ENCODE data around the gene TARS2.

TARS2 gene

GRCh38 chr1:150472601-150473200 lies 14.5 kb upstream of the TARS2 start:
- Histone ChIP-seq H3K4me3 (ENCODE audit: low read length in 2 of 2) (peak overlapping the region in 1 of 2 donors; percentile 60), H3K36me3 (replicated peaks in 1 of 2; ENCODE audit: control insufficient read depth in 2 of 2, insufficient read depth in 2 of 2, low read length in 2 of 2) (peaks cover 27 to 62% of the 10 kb centered on the region in 2 donors), H2BK12ac (ENCODE audit: low read length) (no peak overlapping the region), H3K27ac (replicated peaks; ENCODE audit: low read length) (peak overlapping the region; percentile 9), H4K8ac (ENCODE audit: low read depth, low read length) (no peak overlapping the region), H3K79me1 (ENCODE audit: low read depth, low read length) (peaks cover 11% of the 10 kb centered on the region), H3K9me3 (replicated peaks in 1 of 2; ENCODE audit: control insufficient read depth in 2 of 2, insufficient read depth in 1 of 2, low read depth in 1 of 2, low read length in 2 of 2) (no peaks in the 10 kb centered on the region), H2AK5ac (ENCODE audit: low read depth, low read length) (no peak overlapping the region), H2BK15ac (ENCODE audit: low read length) (no peak overlapping the region), H3K27me3 (ENCODE audit: control insufficient read depth in 3 of 3, insufficient read depth in 3 of 3, low read depth in 1 of 3, low read length in 3 of 3) (peaks cover 0 to 2% (median 0%) of the 10 kb centered on the region in 3 experiments), H3K18ac (ENCODE audit: low read length) (peak overlapping the region; percentile 35), H3K14ac (ENCODE audit: low read length) (no peak overlapping the region), H3K9ac (ENCODE audit: low read depth, low read length, poor library complexity) (peak overlapping the region; percentile 15), H4K91ac (ENCODE audit: low read depth, low read length, poor library complexity) (no peak overlapping the region), H3K4me2 (ENCODE audit: insufficient read depth, low read length, poor library complexity, severe bottlenecking) (no peak overlapping the region), H3K23ac (ENCODE audit: low read depth, low read length, poor library complexity) (no peak overlapping the region), H2AFZ (ENCODE audit: low read length) (no peak overlapping the region), H3K4me1 (ENCODE audit: control insufficient read depth in 2 of 2, insufficient read depth in 1 of 2, low read depth in 1 of 2, low read length in 2 of 2) (peaks cover 0 to 6% of the 10 kb centered on the region in 2 donors), H3K4ac (ENCODE audit: low read length) (no peak overlapping the region), H2BK5ac (ENCODE audit: low read length) (no peak overlapping the region), H2BK120ac (ENCODE audit: low read depth, low read length) (peak overlapping the region; percentile 89)
- DNase-seq (ENCODE audit: low spot score): no peak
- WGBS, 2 donors (ENCODE audit: extremely low coverage in 2 of 2, insufficient read length in 2 of 2, insufficient replicate concordance in 1 of 2): no CpG with 5 or more reads among the region's 10 CpGs

- Histone ChIP-seq H2BK120ac (ENCODE audit: low read depth, low read length) (no peak overlapping the region), H3K9me3 (replicated peaks in 1 of 2; ENCODE audit: control insufficient read depth in 2 of 2, insufficient read depth in 1 of 2, low read depth in 1 of 2, low read length in 2 of 2) (no peaks in the 10 kb centered on the region), H3K4me2 (ENCODE audit: insufficient read depth, low read length, poor library complexity, severe bottlenecking) (no peak overlapping the region), H2AFZ (ENCODE audit: low read length) (no peak overlapping the region), H3K36me3 (replicated peaks in 1 of 2; ENCODE audit: control insufficient read depth in 2 of 2, insufficient read depth in 2 of 2, low read length in 2 of 2) (peaks cover 27 to 53% of the 10 kb centered on the region in 2 donors), H3K18ac (ENCODE audit: low read length) (no peak overlapping the region), H3K23ac (ENCODE audit: low read depth, low read length, poor library complexity) (no peak overlapping the region), H4K8ac (ENCODE audit: low read depth, low read length) (no peak overlapping the region), H2AK5ac (ENCODE audit: low read depth, low read length) (no peak overlapping the region), H3K27me3 (ENCODE audit: control insufficient read depth in 3 of 3, insufficient read depth in 3 of 3, low read depth in 1 of 3, low read length in 3 of 3) (peaks cover 0 to 2% (median 0%) of the 10 kb centered on the region in 3 experiments), H3K4ac (ENCODE audit: low read length) (no peak overlapping the region), H3K79me1 (ENCODE audit: low read depth, low read length) (peaks cover 11% of the 10 kb centered on the region), H3K4me1 (ENCODE audit: control insufficient read depth in 2 of 2, insufficient read depth in 1 of 2, low read depth in 1 of 2, low read length in 2 of 2) (peaks cover 0 to 6% of the 10 kb centered on the region in 2 donors), H2BK12ac (ENCODE audit: low read length) (no peak overlapping the region), H3K9ac (ENCODE audit: low read depth, low read length, poor library complexity) (no peak overlapping the region), H3K14ac (ENCODE audit: low read length) (no peak overlapping the region), H2BK5ac (ENCODE audit: low read length) (no peak overlapping the region), H3K4me3 (ENCODE audit: low read length in 2 of 2) (no peak overlapping the region), H4K91ac (ENCODE audit: low read depth, low read length, poor library complexity) (no peak overlapping the region), H2BK15ac (ENCODE audit: low read length) (no peak overlapping the region), H3K27ac (replicated peaks; ENCODE audit: low read length) (no peak overlapping the region)
- WGBS, 2 donors (ENCODE audit: extremely low coverage in 2 of 2, insufficient read length in 2 of 2, insufficient replicate concordance in 1 of 2): no CpG with 5 or more reads among the region's 4 CpGs
- DNase-seq (ENCODE audit: low spot score): no peak
These were observed 13.6 kb upstream of the TARS2 start for GRCh38 chr1:150473659-150474058.

GRCh38 chr1:150474869-150475268 lies 12.3 kb upstream of the TARS2 start:
- no peak overlapping the region for H2BK12ac ChIP-seq (ENCODE audit: low read length)
- no peak overlapping the region for H2BK120ac ChIP-seq (ENCODE audit: low read depth, low read length)
- no peak overlapping the region for H3K18ac ChIP-seq (ENCODE audit: low read length)
- no peak overlapping the region for H4K91ac ChIP-seq (ENCODE audit: low read depth, low read length, poor library complexity)
- H2AFZ ChIP-seq (ENCODE audit: low read length): no peak overlapping the region
- no peak overlapping the region for H2BK5ac ChIP-seq (ENCODE audit: low read length)
- no peak overlapping the region for H3K9ac ChIP-seq (ENCODE audit: low read depth, low read length, poor library complexity)
- no peak overlapping the region for H3K4ac ChIP-seq (ENCODE audit: low read length)
- H3K9me3 ChIP-seq (replicated peaks in 1 of 2; ENCODE audit: control insufficient read depth in 2 of 2, insufficient read depth in 1 of 2, low read depth in 1 of 2, low read length in 2 of 2): no peaks in the 10 kb centered on the region
- no peak overlapping the region for H3K4me3 ChIP-seq (ENCODE audit: low read length in 2 of 2)
- no peak overlapping the region for H2AK5ac ChIP-seq (ENCODE audit: low read depth, low read length)
- WGBS, 2 donors (ENCODE audit: extremely low coverage in 2 of 2, insufficient read length in 2 of 2, insufficient replicate concordance in 1 of 2): no CpG with 5 or more reads among the region's 4 CpGs
- H2BK15ac ChIP-seq (ENCODE audit: low read length): no peak overlapping the region
- H3K36me3 ChIP-seq (replicated peaks in 1 of 2; ENCODE audit: control insufficient read depth in 2 of 2, insufficient read depth in 2 of 2, low read length in 2 of 2): peaks cover 27 to 42% of the 10 kb centered on the region in 2 donors
- H3K4me2 ChIP-seq (ENCODE audit: insufficient read depth, low read length, poor library complexity, severe bottlenecking): no peak overlapping the region
- H3K79me1 ChIP-seq (ENCODE audit: low read depth, low read length): peaks cover 11% of the 10 kb centered on the region
- H3K23ac ChIP-seq (ENCODE audit: low read depth, low read length, poor library complexity): no peak overlapping the region
- H4K8ac ChIP-seq (ENCODE audit: low read depth, low read length): no peak overlapping the region
- H3K14ac ChIP-seq (ENCODE audit: low read length): no peak overlapping the region
- peaks cover 0 to 6% of the 10 kb centered on the region in 2 donors for H3K4me1 ChIP-seq (ENCODE audit: control insufficient read depth in 2 of 2, insufficient read depth in 1 of 2, low read depth in 1 of 2, low read length in 2 of 2)
- DNase-seq (ENCODE audit: low spot score): no peak
- H3K27me3 ChIP-seq (ENCODE audit: control insufficient read depth in 3 of 3, insufficient read depth in 3 of 3, low read depth in 1 of 3, low read length in 3 of 3): peaks cover 0 to 2% (median 0%) of the 10 kb centered on the region in 3 experiments
- H3K27ac ChIP-seq (replicated peaks; ENCODE audit: low read length): no peak overlapping the region

GRCh38 chr1:150476754-150477153 lies 10.5 kb upstream of the TARS2 start:
- H3K9me3 ChIP-seq (replicated peaks in 1 of 2; ENCODE audit: control insufficient read depth in 2 of 2, insufficient read depth in 1 of 2, low read depth in 1 of 2, low read length in 2 of 2): no peaks in the 10 kb centered on the region
- no peak overlapping the region for H3K18ac ChIP-seq (ENCODE audit: low read length)
- no peak overlapping the region for H2BK120ac ChIP-seq (ENCODE audit: low read depth, low read length)
- H3K4me3 ChIP-seq (ENCODE audit: low read length in 2 of 2): no peak overlapping the region
- H4K91ac ChIP-seq (ENCODE audit: low read depth, low read length, poor library complexity): no peak overlapping the region
- peaks cover 0 to 2% (median 0%) of the 10 kb centered on the region in 3 experiments for H3K27me3 ChIP-seq (ENCODE audit: control insufficient read depth in 3 of 3, insufficient read depth in 3 of 3, low read depth in 1 of 3, low read length in 3 of 3)
- no peak overlapping the region for H3K23ac ChIP-seq (ENCODE audit: low read depth, low read length, poor library complexity)
- no peak overlapping the region for H2AK5ac ChIP-seq (ENCODE audit: low read depth, low read length)
- WGBS, 2 donors (ENCODE audit: extremely low coverage in 2 of 2, insufficient read length in 2 of 2, insufficient replicate concordance in 1 of 2): no CpG with 5 or more reads among the region's 3 CpGs
- peaks cover 7% of the 10 kb centered on the region for H3K79me1 ChIP-seq (ENCODE audit: low read depth, low read length)
- DNase-seq (ENCODE audit: low spot score): no peak
- no peak overlapping the region for H2BK5ac ChIP-seq (ENCODE audit: low read length)
- no peak overlapping the region for H3K4ac ChIP-seq (ENCODE audit: low read length)
- peaks cover 13 to 23% of the 10 kb centered on the region in 2 donors for H3K36me3 ChIP-seq (replicated peaks in 1 of 2; ENCODE audit: control insufficient read depth in 2 of 2, insufficient read depth in 2 of 2, low read length in 2 of 2)
- H3K4me2 ChIP-seq (ENCODE audit: insufficient read depth, low read length, poor library complexity, severe bottlenecking): no peak overlapping the region
- peaks cover 0 to 6% of the 10 kb centered on the region in 2 donors for H3K4me1 ChIP-seq (ENCODE audit: control insufficient read depth in 2 of 2, insufficient read depth in 1 of 2, low read depth in 1 of 2, low read length in 2 of 2)
- no peak overlapping the region for H2AFZ ChIP-seq (ENCODE audit: low read length)
- H2BK12ac ChIP-seq (ENCODE audit: low read length): no peak overlapping the region
- H3K14ac ChIP-seq (ENCODE audit: low read length): no peak overlapping the region
- H3K9ac ChIP-seq (ENCODE audit: low read depth, low read length, poor library complexity): no peak overlapping the region
- no peak overlapping the region for H4K8ac ChIP-seq (ENCODE audit: low read depth, low read length)
- no peak overlapping the region for H2BK15ac ChIP-seq (ENCODE audit: low read length)
- no peak overlapping the region for H3K27ac ChIP-seq (replicated peaks; ENCODE audit: low read length)
